Measurements from ENCODE around the gene NAA60.

DNA sequence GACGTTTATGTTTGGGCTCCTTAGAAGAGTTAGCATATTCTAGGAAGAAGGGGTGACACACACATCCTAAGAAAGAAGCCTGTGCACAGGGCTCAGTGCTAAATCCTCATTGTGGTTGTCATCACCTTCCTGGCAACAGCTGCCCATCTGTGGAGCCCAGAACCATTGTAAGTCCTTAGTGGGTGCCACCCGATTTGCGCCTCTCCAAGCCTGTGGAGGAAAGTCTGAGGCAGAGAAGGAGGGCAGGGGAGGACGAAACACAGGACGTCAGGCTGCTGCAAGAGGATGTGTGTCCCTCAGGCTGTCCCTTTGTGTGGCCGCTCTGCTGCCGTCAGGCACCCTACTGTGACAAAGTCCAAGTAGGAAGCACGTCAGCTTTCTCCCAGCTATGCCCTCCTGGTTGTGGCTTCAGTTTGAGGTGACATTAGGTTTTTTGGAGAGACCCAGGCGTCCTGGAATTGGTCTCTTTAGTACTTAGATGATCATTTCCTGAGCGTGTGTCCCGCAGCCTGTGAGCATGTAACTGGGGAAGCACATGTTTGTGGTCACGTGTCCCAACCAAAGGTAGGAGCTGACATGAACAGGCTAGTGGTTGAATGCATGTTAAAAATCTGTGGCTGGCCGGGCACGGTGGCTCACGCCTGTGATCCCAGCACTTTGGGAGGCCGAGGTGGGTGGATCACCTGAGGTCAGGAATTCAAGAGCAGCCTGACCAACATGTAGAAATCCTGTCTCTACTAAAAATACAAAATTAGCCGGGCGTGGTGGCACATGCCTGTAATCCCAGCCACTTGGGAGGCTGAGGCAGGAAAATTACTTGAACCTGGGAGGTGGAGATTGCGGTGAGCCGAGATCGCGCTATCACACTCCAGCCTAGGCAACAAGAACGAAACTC, 68.1 kb downstream of the NAA60 start:
- TF ChIP-seq ZNF331 (CRISPR knock-in tag; IDR thresholded peaks at IDR 0.05) (no peak), ZNF143 (CRISPR knock-in tag; IDR thresholded peaks at IDR 0.05) (no peak), KAT2B (IDR thresholded peaks at IDR 0.05; ENCODE audit: borderline replicate concordance, low read depth, low read length) (no peak), ZFP62 (CRISPR knock-in tag; IDR thresholded peaks at IDR 0.05) (no peak), SETDB1 (CRISPR knock-in tag; IDR thresholded peaks at IDR 0.05; ENCODE audit: borderline replicate concordance) (no peak), KLF13 (CRISPR knock-in tag; IDR thresholded peaks at IDR 0.05) (no peak)
- TF ChIP-seq, protein P1, sequence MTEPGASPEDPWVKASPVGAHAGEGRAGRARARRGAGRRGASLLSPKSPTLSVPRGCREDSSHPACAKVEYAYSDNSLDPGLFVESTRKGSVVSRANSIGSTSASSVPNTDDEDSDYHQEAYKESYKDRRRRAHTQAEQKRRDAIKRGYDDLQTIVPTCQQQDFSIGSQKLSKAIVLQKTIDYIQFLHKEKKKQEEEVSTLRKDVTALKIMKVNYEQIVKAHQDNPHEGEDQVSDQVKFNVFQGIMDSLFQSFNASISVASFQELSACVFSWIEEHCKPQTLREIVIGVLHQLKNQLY (CRISPR knock-in tag; IDR thresholded peaks at IDR 0.05): no peak
- TF ChIP-seq, protein P2, sequence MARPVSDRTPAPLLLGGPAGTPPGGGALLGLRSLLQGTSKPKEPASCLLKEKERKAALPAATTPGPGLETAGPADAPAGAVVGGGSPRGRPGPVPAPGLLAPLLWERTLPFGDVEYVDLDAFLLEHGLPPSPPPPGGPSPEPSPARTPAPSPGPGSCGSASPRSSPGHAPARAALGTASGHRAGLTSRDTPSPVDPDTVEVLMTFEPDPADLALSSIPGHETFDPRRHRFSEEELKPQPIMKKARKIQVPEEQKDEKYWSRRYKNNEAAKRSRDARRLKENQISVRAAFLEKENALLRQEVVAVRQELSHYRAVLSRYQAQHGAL (CRISPR knock-in tag; IDR thresholded peaks at IDR 0.05; ENCODE audit: not compliant biosample characterization): no peak
- TF ChIP-seq, protein P3, sequence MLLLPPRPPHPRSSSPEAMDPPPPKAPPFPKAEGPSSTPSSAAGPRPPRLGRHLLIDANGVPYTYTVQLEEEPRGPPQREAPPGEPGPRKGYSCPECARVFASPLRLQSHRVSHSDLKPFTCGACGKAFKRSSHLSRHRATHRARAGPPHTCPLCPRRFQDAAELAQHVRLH (CRISPR knock-in tag; IDR thresholded peaks at IDR 0.05; ENCODE audit: borderline replicate concordance, low read depth): no peak
